SK-MEL-5 (cell line): ENCODE data around the gene KIAA0319L. TPM values are rescaled to one million over a fixed set of nuclear protein-coding genes. Genes with fewer than 3 reads are reported as not detected.
"Not testable (repeated sequence)": the region's sequence is repeated elsewhere in the genome, so short reads cannot be mapped to it uniquely, and the experiment has no call there.

ENCODE experiments used
- DNase-seq: peaks from one replicate; pipeline ENCODE4 v3.0.0-alpha.2; 2016; ENCODE audit warnings: low read depth, low spot score
- in situ Hi-C: cut with HindIII; loops from 2 replicates; pipeline ENCODE4 v1.10.0; 2016; ENCODE audit warnings: low sequenced_read_pairs, high pct_unique_total_duplicates, low pct_unique_long_range_greater_than_20kb
- total RNA-seq: library from RNA; depleted of rRNA; stranded (reverse); fragments of >200 nt; shearing (Covaris generic); gene quantifications from 2 replicates; pipeline ENCODE4 v1.2.3, GENCODE V29; 2014

KIAA0319L gene
- total RNA-seq, 1 experiment from 2014 or later, result 43.8 TPM

DNA sequence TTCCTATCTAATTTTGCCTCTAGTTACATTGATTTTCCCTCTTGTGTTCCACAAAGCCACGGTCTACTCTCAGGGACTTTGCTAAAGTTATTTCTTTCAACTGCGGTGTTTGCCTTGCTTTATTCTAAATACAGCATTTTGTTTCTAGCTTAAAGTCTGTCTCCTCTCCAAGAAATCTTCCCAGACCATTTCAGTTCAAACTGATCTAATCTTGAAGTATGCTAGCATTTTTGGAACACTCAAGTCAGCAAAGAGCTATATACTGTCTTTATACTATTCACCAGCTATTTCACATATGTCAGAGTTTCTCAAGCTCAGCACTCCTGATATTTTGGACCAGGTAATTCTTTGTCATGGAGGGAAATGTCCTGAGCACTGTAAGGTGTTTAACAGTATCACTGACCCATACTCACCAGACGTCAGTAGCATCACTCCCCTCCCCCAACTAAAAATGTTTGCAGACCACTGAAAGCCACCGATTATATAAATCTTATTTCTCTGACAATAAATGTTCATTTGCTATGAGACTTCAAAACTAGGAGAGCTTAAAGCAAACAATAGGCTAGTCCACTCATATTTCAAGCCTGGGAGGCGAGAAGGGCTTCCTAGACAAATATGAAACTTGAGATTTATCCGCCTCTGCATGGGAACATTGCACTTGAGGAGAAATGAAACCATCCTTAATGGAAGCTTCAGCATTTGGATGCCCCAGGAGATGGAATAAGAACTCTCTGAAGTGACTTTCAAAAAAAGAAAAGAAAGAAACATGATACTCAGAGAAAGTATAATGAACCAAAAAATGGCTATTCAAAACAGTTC, 81.1 kb downstream of the KIAA0319L start:
- in situ Hi-C loops, result no loop called here
- no peak for DNase-seq

DNA sequence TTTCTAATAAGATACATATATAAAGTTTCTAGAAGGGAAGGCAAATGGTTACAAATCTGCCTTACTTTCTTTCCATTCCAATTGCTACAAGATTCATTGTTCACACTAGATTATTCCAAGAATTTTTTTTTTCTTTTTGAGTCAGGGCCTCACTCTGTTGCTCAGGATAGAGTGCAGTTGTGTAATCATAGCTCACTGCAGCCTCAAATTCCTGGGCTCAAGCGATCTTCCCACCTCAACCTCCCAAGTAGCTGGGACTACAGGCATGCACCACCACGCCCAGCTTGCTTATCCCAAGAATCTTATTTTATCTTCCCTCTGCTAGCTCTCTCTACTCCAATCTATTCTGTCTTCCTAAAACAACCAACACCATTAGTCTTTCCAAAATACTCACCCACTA, 81.8 kb downstream of the KIAA0319L start:
- in situ Hi-C loops, result no loop called here
- DNase-seq, result no peak

GRCh38 chr1:35473216-35473615, 84.0 kb downstream of the KIAA0319L start:
- in situ Hi-C loops, DNase-seq: not testable (repeated sequence)

DNA sequence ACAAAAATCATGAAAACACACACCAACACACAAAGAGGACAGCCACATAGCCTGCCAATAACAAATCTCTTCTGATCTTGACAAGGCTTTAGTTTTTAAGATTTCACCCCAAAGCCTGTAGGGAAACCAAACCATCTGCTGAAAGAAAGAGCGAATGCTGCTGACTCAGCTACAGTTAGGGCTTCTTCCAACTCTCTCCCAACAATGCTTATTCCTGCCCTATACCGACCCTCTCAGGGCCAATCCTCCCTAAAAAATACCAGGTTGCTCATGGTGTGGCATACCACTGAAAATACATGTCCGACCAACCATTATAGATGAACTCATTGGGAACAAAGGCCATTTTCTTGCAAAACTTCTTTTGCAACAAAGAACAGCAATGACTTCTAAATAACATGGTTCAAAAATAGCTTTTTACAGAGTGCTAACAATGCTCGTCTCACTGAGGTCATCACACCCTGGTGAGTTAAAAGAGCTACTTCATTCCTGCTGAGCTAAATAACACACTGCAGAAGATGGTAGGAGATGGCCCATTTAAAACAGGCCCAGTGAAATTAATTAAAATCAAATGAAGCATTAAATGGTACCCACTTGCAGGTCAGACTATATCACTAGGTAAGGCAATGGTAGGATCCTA, 86.1 kb downstream of the KIAA0319L start:
- in situ Hi-C loops, result no loop called here
- no peak for DNase-seq

DNA sequence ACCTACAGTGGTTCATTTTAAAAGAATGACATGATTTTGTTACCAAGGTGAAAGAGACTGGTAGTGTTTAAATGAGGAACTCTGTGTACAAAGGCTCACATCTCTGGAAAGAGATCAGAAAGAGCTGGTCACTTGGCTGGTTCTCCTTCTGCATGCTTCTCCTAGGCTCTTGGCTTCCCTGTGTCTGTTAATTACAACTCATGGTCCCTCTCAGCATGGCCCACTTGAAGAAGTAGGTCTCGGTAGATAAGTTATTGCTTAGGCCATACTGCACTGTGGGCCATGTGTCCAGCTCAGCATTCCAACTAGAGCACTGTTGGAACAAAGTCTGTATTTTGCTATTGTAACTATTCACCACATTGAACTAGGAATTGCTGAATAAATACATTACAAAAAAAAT, 91.1 kb downstream of the KIAA0319L start:
- in situ Hi-C loops, result no loop called here
- DNase-seq, result no peak

DNA sequence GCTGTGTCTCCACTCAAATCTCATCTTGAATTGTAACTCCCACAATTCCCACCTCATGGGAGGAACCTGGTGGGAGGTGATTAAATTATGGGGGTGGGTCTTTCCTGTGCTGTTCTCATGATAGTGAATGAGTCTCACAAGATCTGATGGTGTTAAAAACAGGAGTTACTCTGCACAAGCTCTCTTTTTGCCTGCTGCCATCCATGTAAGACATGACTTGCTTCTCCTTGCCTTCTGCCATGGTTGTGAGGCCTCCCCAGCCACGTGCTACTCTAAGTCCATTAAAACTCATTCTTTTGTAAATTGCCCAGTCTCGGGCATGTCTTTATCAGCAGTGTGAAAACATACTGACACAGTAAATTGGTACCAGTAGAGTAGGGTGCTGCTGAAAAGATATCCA, 93.5 kb downstream of the KIAA0319L start:
- in situ Hi-C loops, DNase-seq: not testable (repeated sequence)

DNA sequence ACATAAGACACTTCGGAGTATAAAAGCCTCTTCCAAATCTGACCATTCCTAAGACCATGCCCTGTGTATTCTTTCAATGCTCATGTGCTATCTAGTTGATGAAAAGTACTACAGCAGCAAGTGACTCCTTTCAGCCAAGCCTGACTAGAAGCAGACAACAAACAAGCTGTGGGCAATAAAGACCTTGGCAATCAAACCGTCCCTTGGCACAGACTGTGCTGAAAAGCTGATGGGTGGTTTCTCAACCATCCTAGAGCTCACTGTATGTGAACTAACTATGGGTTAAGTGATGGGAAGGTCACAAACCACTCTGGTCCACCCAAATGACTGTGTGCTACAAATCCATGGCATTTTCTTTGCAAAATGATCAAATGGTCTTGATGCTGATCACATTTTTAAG, 94.0 kb downstream of the KIAA0319L start:
- no peak for DNase-seq
- in situ Hi-C loops, result no loop called here

- in situ Hi-C loops, result no loop called here
- no peak for DNase-seq
Measured at GRCh38 chr1:35461966-35462651, 95.1 kb downstream of the KIAA0319L start.

GRCh38 chr1:35460796-35461195, 96.4 kb downstream of the KIAA0319L start:
- in situ Hi-C loops, result no loop called here
- DNase-seq, result no peak

- no peak for DNase-seq
- in situ Hi-C loops, result no loop called here
Measured at GRCh38 chr1:35454616-35455015, 102.6 kb downstream of the KIAA0319L start.

- in situ Hi-C loops, result no loop called here
- DNase-seq, result no peak
Measured at GRCh38 chr1:35454176-35454575, 103.0 kb downstream of the KIAA0319L start.

GRCh38 chr1:35453031-35453430, 104.2 kb downstream of the KIAA0319L start:
- no peak for DNase-seq
- in situ Hi-C loops, result no loop called here

GRCh38 chr1:35452106-35452774, 105.0 kb downstream of the KIAA0319L start:
- no peak for DNase-seq
- in situ Hi-C loops, result no loop called here

DNA sequence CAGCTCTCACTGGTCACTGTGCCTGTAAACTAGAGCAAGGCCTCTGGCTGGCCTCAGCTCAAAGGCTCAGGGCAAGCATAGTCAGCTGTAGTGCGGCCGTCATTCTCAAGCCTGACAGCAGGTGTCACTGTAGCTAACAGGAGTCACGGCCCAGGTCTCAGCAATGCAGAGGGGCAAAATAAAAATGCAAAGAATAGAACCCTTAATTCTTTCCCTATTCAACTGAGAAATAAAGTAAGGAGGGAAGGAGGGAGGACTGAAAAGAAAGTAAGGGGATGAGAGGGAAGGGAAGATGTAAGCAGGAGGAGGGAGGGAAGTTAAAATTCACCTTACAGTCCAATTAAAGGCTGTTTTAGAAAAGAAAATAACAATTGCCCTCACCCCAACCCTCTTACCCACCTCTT, 106.1 kb downstream of the KIAA0319L start:
- DNase-seq, result peak; percentile 82
- in situ Hi-C loops, result no loop called here

DNA sequence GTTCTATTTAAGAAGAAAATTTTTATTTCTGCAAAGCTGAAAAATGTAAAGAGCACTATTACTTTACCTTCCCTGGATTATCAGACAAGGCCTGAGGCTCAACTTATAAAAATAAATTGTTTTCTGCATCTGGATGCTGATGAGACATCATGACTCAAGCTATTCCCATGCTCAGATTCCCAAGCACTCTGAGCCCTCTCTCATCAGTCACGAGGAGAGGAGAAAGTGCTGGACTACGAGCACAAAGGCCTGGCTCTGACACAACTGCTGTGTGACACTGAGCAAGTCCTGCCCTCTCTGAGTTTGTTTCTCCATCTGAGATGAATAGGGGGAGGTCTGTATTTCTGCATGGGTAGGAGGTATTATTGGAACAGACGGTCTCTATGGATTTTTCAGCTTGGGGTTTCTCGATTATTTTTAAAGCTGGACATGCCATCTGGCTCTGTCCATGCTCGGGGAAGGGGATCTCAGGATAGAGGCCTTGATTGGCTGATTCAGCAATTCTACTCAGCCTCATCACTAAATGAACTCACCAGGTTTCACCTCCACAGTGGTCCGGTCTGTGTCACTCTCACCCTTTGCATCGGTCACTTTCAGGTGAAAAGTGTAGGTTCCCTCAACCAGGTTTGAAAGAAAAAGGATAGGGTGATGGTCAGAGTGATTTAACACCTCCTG, 107.7 kb downstream of the KIAA0319L start:
- in situ Hi-C loops, result no loop called here
- DNase-seq, result peak; percentile 53

- in situ Hi-C loops, result no loop called here
- DNase-seq, result peak; percentile 79
Measured at GRCh38 chr1:35448344-35448801, 108.8 kb downstream of the KIAA0319L start.

DNA sequence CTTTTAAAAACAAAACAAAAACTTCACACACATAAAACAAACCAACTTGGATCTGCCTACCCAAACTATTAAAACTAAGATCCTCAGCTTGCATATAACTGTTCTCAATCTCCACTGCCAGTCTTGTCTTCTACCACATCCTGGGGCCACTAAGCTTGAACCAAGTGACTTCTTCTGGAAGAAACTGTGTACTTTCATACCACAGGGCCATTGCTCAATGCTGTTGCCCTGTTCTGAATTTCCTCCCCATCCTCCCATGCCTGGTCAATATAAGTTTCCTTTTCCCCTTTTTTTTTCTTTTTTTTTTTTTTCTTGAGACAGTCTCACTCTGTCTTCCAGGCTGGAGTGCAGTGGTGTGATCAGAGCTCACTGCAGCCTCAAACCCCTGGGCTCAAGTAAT, 109.9 kb downstream of the KIAA0319L start:
- in situ Hi-C loops, result no loop called here
- no peak for DNase-seq

GRCh38 chr1:35444519-35444774, 112.8 kb downstream of the KIAA0319L start:
- in situ Hi-C loops, result no loop called here

More at GRCh38 chr1:35444519-35444774, 112.8 kb downstream of the KIAA0319L start:
- DNase-seq, result no peak
